ENCODE measurements around the gene ZFYVE28. TPM values are rescaled to one million over a fixed set of nuclear protein-coding genes. Genes with fewer than 3 reads are reported as not detected.
A peak's percentile ranks its signal among the peaks of the same experiment; 100 is the strongest.

ZFYVE28 gene
- total and polyA plus RNA-seq, 2 of the 8 experiments (the other 6 are each of a cell fraction or from before 2014, with no cell fraction given) = 1.7 to 4.9 TPM

- Histone ChIP-seq H3K4me1 (replicated peaks in 1 of 4; ENCODE audit: control insufficient read depth in 3 of 4, insufficient read depth in 4 of 4, low read length in 3 of 4) (peaks cover 10 to 30% (median 21%) of the 10 kb centered on the region in 4 experiments), H3K23me2 (ENCODE audit: low read depth, low read length) (peaks cover 6% of the 10 kb centered on the region), H3K36me3 (ENCODE audit: control insufficient read depth in 2 of 4, insufficient read depth in 4 of 4, low read length in 3 of 4) (no peaks in the 10 kb centered on the region), H3K18ac (ENCODE audit: extremely low read depth, low read length) (no peak overlapping the region; the same call in 1 of the 2 replicates), H3K27me3 (replicated peaks in 1 of 4; ENCODE audit: control insufficient read depth in 3 of 4, extremely low read depth in 1 of 4, insufficient read depth in 3 of 4, low read length in 3 of 4) (peaks cover 0 to 10% (median 2%) of the 10 kb centered on the region in 4 experiments; a peak in 5 of 7 replicates), H3K27ac (ENCODE audit: low read depth, low read length) (no peak overlapping the region; the same call in 1 of the 2 replicates), H3K4me2 (ENCODE audit: insufficient read depth in 1 of 2, low read depth in 2 of 2, low read length in 2 of 2) (no peak overlapping the region), H3K9me3 (ENCODE audit: insufficient read depth in 2 of 2, low read depth in 1 of 2, low read length in 1 of 2) (no peaks in the 10 kb centered on the region), H2BK20ac (ENCODE audit: low read length) (no peak overlapping the region), H4K91ac (replicated peaks; ENCODE audit: insufficient read length, low read length) (no peak overlapping the region), H2AK5ac (ENCODE audit: low read depth, low read length) (peak overlapping the region; percentile 89; the same call in 1 of the 2 replicates), H3K23ac (ENCODE audit: insufficient read length) (no peak overlapping the region), H4K5ac (ENCODE audit: insufficient read length, low read depth, low read length) (no peak overlapping the region), H3K4ac (replicated peaks; ENCODE audit: insufficient read length, low read depth, low read length) (no peak overlapping the region), H3K79me2 (ENCODE audit: control insufficient read depth in 1 of 2, insufficient read depth in 2 of 2, low read length in 2 of 2) (no peaks in the 10 kb centered on the region), H3K9ac (replicated peaks in 1 of 4; ENCODE audit: extremely low read depth in 1 of 4, low read depth in 3 of 4, low read length in 3 of 4) (no peak overlapping the region), H3K4me3 (ENCODE audit: extremely low read depth in 1 of 4, insufficient read depth in 2 of 4, low read depth in 3 of 4, low read length in 4 of 4) (no peak overlapping the region), H4K8ac (ENCODE audit: extremely low read depth, insufficient read depth, low read length) (no peak overlapping the region), H2BK12ac (ENCODE audit: low read depth, low read length) (peak overlapping the region; percentile 60; the same call in 1 of the 2 replicates), H2BK120ac (replicated peaks; ENCODE audit: low read depth, low read length) (no peak overlapping the region), H2AFZ (ENCODE audit: low read length) (no peak overlapping the region), H3K79me1 (ENCODE audit: low read depth, low read length) (peaks cover 6% of the 10 kb centered on the region; the same call in 1 of the 2 replicates), H4K20me1 (replicated peaks in 1 of 2; ENCODE audit: control insufficient read depth in 1 of 2, insufficient read depth in 2 of 2, low read length in 2 of 2) (no peaks in the 10 kb centered on the region), H2BK5ac (ENCODE audit: low read depth, low read length) (no peak overlapping the region), H2BK15ac (ENCODE audit: low read length) (no peak overlapping the region), H3K56ac (replicated peaks; ENCODE audit: insufficient read length, low read depth, low read length) (no peak overlapping the region), H3K14ac (ENCODE audit: insufficient read length) (no peak overlapping the region)
- FAIRE-seq (no peak), DNase-seq (ENCODE audit: low read depth in 1 of 2, low spot score in 2 of 2) (no peak)
- TF ChIP-seq SIRT6 (IDR thresholded peaks at IDR 0.05; ENCODE audit: low read length) (no peak), CHD1 (IDR thresholded peaks at IDR 0.05; ENCODE audit: low read depth, low read length) (no peak), ASH2L (IDR thresholded peaks at IDR 0.05; ENCODE audit: low read length) (no peak), POLR2A (IDR thresholded peaks at IDR 0.05; ENCODE audit: control extremely low read depth in 1 of 2, low read depth in 2 of 2, low read length in 2 of 2) (no peak), BCL11A (IDR thresholded peaks at IDR 0.05; ENCODE audit: low read depth in 2 of 2, low read length in 2 of 2) (no peak), MAX (IDR thresholded peaks at IDR 0.05) (no peak), RXRA (IDR thresholded peaks at IDR 0.05; ENCODE audit: insufficient read depth, low read depth, low read length) (no peak), SP4 (IDR thresholded peaks at IDR 0.05; ENCODE audit: low read length) (no peak), SP2 (IDR thresholded peaks at IDR 0.05; ENCODE audit: low read length) (no peak), TAF1 (IDR thresholded peaks at IDR 0.05; ENCODE audit: low read depth, low read length) (no peak), FOSL1 (IDR thresholded peaks at IDR 0.05; ENCODE audit: insufficient read depth, low read depth, low read length) (no peak), BRCA1 (IDR thresholded peaks at IDR 0.05; ENCODE audit: low read depth, low read length) (no peak), CEBPB (IDR thresholded peaks at IDR 0.05; ENCODE audit: low read depth, low read length) (no peak), JUN (IDR thresholded peaks at IDR 0.05; ENCODE audit: low read depth, low read length) (no peak)
- ChIA-PET CTCF (ENCODE audit: partially characterized antibody) (interaction anchor here (1.1 to 1.5 kb wide), 3 partner anchors 11 to 31 kb away, joined by 3 to 5 read pairs (median 3); no protein-coding TSS in a partner anchor), POLR2A (ENCODE audit: partially characterized antibody) (interaction anchor here (1.0 to 1.4 kb wide), 2 partner anchors 10 kb away, joined by 4 to 5 read pairs; partner anchors contain the start of genes CFAP99 and ZFYVE28)
- WGBS, 2 experiments (ENCODE audit: extremely low coverage in 1 of 2, insufficient coverage in 1 of 2, insufficient read length in 1 of 2, insufficient replicate concordance in 2 of 2, low coverage in 1 of 2, low lambda C conversion rate in 2 of 2, missing lambda C conversion rate in 1 of 2) = 90% methylated on average over 14 of the region's 14 CpGs; no CpG with 5 or more reads in 1 of the 2 experiments
Observed at GRCh38 chr4:2409381-2409783, 9.1 kb downstream of the ZFYVE28 start.

Measured in H1 (cell line).